ENCODE measurements around the gene PTPRS.

The PTPRS gene

GRCh38 chr19:5334366-5334739 is 6.3 kb downstream of the PTPRS start:
- no peak for TF ChIP-seq POLR2AphosphoS5 (IDR thresholded peaks at IDR 0.05; ENCODE audit: low read depth, low read length)
- TF ChIP-seq REST (IDR thresholded peaks at IDR 0.05; ENCODE audit: insufficient read depth in 1 of 2, low read depth in 2 of 2, low read length in 2 of 2) = no peak
- TF ChIP-seq TAF1 (IDR thresholded peaks at IDR 0.05; ENCODE audit: borderline replicate concordance, insufficient read depth, low read length) = no peak
- TF ChIP-seq FOXP2 (optimal IDR thresholded peaks at IDR 0.05; ENCODE audit: borderline replicate concordance, extremely low read depth, extremely low read length, insufficient read depth) = no peak
- TF ChIP-seq SIN3A (IDR thresholded peaks at IDR 0.05; ENCODE audit: borderline replicate concordance, insufficient read depth, low read length) = no peak

DNA sequence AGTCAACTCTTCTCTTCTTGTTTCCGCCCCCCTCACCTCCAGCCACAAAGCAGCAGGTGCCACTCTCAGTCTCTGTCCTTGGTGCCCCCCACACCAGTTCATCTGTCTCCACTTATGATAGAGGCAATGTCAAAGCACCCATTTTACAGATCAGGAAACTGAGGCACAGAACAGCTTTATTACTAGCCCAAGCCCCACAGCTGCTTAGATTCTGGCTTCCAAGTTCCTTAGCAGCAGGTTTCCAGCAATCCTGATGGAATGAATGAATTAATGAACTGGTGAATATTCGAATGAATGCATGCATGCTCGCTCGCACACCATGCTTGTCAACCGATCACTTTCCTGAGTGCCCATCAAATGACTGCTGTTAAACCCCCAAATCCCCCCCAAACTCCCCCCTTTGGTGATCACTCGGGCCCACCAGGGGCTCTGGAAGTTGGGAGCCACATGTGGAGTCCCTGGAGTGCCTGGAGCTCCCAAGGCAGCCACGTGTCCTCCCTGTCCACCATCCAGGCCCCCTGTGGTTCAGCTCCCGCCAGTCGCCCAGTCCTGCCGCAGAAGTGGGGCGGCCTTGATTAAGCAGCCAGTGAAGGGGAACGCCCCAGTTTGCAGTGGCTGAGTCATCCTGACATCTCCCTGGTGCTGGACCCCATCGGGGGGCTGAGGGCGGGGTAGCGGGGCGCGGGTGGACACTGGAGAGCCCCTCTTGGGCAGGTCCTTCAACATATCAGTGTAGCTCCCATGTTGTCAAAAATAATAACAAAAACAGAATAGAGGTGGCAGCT is 6.8 kb downstream of the PTPRS start:
- TF ChIP-seq REST (IDR thresholded peaks at IDR 0.05; ENCODE audit: insufficient read depth in 1 of 2, low read depth in 2 of 2, low read length in 2 of 2) (no peak), SIN3A (IDR thresholded peaks at IDR 0.05; ENCODE audit: borderline replicate concordance, insufficient read depth, low read length) (no peak), FOXP2 (optimal IDR thresholded peaks at IDR 0.05; ENCODE audit: borderline replicate concordance, extremely low read depth, extremely low read length, insufficient read depth) (no peak), TAF1 (IDR thresholded peaks at IDR 0.05; ENCODE audit: borderline replicate concordance, insufficient read depth, low read length) (no peak), POLR2AphosphoS5 (IDR thresholded peaks at IDR 0.05; ENCODE audit: low read depth, low read length) (no peak)

DNA sequence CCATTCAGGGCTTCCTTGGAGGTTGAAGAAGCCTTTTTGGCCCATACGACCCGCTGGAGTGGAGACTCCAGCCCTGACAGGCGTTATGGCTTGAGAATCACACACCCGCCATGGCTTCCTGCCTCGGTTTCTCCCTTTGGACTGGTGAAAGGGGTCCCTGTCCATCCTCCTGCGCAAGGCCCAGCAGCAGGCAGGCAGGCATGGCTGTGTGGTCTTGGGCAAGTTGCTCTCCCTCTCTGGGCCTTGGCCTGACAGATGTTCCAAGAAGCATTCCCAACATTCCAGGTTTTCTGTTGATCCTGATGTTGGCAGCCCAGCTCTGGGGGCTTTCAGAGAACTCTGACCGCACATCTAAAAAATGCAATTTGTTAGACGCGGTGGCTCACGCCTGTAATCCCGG is 8.1 kb downstream of the PTPRS start:
- TF ChIP-seq POLR2AphosphoS5 (IDR thresholded peaks at IDR 0.05; ENCODE audit: low read depth, low read length) (no peak), FOXP2 (optimal IDR thresholded peaks at IDR 0.05; ENCODE audit: borderline replicate concordance, extremely low read depth, extremely low read length, insufficient read depth) (no peak), SIN3A (IDR thresholded peaks at IDR 0.05; ENCODE audit: borderline replicate concordance, insufficient read depth, low read length) (no peak), TAF1 (IDR thresholded peaks at IDR 0.05; ENCODE audit: borderline replicate concordance, insufficient read depth, low read length) (no peak), REST (IDR thresholded peaks at IDR 0.05; ENCODE audit: insufficient read depth in 1 of 2, low read depth in 2 of 2, low read length in 2 of 2) (no peak)

DNA sequence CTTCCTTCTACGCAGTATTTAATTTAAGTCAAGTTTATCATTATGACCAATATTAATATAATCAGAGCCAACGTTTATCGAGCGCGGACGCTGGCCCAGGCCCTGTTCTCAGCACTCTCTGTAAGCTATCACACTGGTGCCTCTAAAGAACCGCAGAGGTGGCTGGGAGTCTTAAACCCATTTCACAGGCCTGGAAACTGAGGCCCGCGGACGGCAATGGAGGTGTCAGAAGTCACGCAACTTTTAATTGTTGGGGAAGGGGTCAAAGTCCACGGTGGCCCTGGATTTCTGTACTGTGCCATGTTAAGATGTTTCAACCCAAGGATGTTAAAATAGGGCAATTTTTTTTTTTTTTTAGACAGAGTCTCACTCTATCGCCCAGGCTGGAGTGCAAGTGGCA is 8.8 kb downstream of the PTPRS start:
- TF ChIP-seq POLR2AphosphoS5 (IDR thresholded peaks at IDR 0.05; ENCODE audit: low read depth, low read length) (no peak), FOXP2 (optimal IDR thresholded peaks at IDR 0.05; ENCODE audit: borderline replicate concordance, extremely low read depth, extremely low read length, insufficient read depth) (no peak), TAF1 (IDR thresholded peaks at IDR 0.05; ENCODE audit: borderline replicate concordance, insufficient read depth, low read length) (no peak)

DNA sequence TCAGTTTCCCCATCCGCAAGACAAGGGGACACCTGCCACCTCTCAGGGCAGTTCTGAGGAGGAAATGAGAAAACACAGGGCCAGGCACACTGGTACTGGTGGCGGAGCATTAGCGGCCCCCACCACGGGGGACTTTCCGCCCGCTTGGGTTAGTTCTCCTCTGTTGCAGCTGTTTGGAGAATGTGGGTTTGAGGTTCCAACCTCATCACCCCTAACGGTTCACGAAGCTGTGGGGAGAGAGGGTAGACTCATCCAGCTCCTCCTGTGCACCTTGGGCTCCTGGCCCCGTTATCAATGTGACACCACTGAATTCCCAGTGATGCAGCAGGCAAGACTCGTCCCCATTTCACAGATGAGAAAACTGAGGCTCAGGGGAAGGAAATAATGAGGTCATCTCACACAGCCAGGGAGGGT is 10.3 kb downstream of the PTPRS start:
- TF ChIP-seq FOXP2 (optimal IDR thresholded peaks at IDR 0.05; ENCODE audit: borderline replicate concordance, extremely low read depth, extremely low read length, insufficient read depth) (no peak), TAF1 (IDR thresholded peaks at IDR 0.05; ENCODE audit: borderline replicate concordance, insufficient read depth, low read length) (no peak), REST (IDR thresholded peaks at IDR 0.05; ENCODE audit: insufficient read depth in 1 of 2, low read depth in 2 of 2, low read length in 2 of 2) (no peak), POLR2AphosphoS5 (IDR thresholded peaks at IDR 0.05; ENCODE audit: low read depth, low read length) (no peak), SIN3A (IDR thresholded peaks at IDR 0.05; ENCODE audit: borderline replicate concordance, insufficient read depth, low read length) (no peak)

Data from PFSK-1 (cell line).